ENCODE measurements around the gene SNAPC4. TPM values are rescaled to one million over a fixed set of nuclear protein-coding genes. Genes with fewer than 3 reads are reported as not detected.
"Not testable (repeated sequence)": the region's sequence is repeated elsewhere in the genome, so short reads cannot be mapped to it uniquely, and the experiment has no call there.

SNAPC4 gene
- total RNA-seq, 2 donors from 2014 or later: 6.7 to 8.1 TPM

DNA sequence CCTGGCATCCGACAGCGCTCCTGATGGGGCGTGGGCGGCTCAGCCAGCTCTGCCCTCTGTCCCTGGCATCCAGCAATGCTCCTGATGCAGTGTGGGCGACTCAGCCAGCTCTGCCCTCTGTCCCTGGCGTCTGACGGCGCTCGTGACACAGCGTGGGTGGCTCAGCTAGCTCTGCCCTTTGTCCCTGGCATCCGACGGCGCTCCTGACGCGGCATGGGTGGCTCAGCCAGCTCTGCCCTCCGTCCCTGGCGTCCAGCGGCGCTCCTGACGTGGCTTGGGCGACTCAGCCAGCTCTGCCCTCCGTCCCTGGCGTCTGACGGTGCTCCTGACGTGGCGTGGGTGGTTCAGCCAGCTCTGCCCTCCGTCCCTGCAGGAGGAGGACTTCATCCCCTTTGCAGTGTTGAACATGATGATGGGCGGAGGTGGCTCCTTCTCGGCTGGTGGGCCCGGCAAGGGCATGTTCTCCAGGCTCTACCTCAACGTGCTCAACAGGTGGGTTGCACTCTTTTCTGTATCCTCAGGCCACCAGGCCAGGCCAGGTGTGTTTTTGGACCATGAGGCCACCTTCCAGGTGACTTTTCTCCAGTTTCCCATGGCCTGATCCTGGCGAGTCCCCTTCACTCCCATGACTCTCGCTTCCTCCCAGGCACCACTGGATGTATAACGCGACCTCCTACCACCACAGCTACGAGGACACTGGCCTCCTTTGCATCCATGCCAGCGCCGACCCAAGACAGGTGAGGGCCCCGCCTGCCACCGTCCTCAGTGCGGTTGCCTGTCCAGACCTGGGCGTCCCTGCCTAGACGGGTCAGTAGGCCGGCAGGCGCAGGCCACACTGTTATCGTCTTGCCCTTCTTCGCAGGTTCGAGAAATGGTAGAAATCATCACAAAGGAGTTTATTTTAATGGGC lies 18.5 kb upstream of the SNAPC4 start:
- no peak for ATAC-seq
- DNase-seq: no peak
- intact Hi-C loops (cut with DNase I, micrococcal nuclease): no loop called here

GRCh38 chr9:136416914-136417313 lies 16.9 kb upstream of the SNAPC4 start:
- intact Hi-C loops (cut with DNase I, micrococcal nuclease): no loop called here
- ATAC-seq (no peak), DNase-seq (no peak)

DNA sequence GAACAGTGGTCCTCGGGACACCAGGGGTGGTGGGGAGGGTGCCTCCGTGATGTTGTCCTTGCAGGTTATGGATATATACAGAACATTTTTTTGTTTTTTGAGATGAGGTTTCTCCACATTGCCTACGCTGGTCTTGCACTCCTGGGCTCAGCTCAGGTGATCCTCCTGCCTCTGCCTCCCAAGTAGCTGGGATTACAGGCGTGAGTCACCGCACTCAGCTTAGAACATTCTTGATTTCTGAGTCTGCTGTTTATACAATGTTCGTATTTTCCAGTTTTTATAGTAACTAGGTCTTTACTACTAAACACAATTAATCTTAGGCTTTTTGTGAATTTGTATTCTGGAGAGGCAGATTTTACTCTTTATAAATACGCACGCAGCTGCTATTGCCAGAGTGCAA lies 16.5 kb upstream of the SNAPC4 start:
- DNase-seq (no peak), ATAC-seq (no peak)
- intact Hi-C loops (cut with DNase I, micrococcal nuclease): no loop called here

DNA sequence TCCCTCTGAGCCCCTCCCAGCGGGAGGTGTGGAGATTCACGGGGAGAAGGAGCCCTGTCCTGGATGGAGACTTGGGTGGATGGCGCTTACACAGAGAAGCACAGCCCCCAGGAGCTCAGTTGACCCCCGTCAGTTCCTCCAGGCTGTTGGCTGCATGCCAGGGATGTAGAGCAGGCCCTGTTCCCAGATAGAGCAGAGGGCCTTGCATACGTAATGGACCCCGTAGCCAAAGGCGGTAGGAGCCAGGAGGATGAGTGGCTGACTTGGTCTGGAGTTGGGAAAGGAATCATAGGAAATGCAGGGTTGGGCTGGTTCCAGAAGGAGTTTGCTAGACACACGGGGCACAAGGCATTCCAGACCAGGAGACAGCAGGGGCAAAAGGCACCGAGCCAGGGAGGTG lies 13.0 kb upstream of the SNAPC4 start:
- DNase-seq: no peak
- ATAC-seq: no peak
- intact Hi-C loops (cut with DNase I, micrococcal nuclease): no loop called here

- intact Hi-C loops (cut with DNase I, micrococcal nuclease): no loop called here
- DNase-seq (no peak), ATAC-seq (no peak)
These were observed 11.4 kb upstream of the SNAPC4 start for GRCh38 chr9:136411378-136411777.

- ATAC-seq (peak; percentile 96), DNase-seq (peak; percentile 91 to 97)
- intact Hi-C loops (cut with DNase I, micrococcal nuclease): no loop called here
These were observed 10.7 kb upstream of the SNAPC4 start, which contains the start of the genes ENTR1 and PMPCA for GRCh38 chr9:136410500-136411287. ENTR1 (minus strand) TSS chr9:136410614; CDS start chr9:136410397, 217 bp downstream. PMPCA (plus strand) TSS chr9:136410658; CDS start chr9:136410669, 11 bp downstream.

DNA sequence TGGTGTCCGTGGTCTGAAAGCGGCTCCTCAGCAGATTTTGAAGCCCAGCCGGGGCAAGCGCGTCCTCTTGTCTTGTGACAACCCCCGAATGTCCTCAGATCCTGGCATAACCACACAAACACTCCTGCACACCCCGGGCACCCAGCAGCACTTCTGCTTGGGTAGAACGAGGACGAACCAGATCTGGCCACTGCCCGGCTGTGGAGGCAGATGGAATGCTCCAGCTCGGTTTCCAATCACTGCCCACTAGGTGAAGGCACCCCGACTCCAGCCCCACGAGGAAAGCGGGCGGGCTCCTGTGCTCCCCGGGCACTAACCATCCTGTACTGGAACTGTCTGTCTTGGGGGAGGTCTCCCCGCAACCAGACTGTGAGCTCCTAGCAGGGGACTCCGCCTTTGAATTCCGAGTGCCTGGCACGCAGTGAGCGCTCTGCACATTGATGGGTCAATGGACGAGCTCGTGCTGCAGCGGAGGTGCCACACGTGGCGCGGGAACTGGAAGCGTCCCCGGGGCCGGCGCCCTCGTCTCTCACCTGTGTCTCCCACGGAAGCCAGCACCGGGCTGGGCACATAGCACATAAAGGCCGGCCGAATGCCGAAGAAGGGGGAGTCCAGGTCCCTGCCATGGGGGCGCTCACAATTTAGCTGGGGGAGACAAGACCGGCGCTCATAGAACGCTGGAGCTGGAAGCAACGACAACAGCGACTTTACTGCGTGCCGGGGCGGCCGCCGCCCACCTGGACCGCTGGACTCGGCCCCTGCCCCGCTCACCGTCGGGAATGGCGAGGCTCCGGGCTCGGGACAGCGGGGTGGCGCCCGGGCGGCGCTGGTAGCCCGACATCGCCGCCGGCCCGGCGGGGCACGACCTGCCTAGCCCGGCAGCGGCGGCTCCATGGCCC lies 9.8 kb upstream of the SNAPC4 start:
- ATAC-seq: peak; percentile 52
- DNase-seq: peak; percentile 44 to 52
- intact Hi-C loops (cut with DNase I, micrococcal nuclease): no loop called here

- ATAC-seq: no peak
- intact Hi-C loops (cut with DNase I, micrococcal nuclease): no loop called here
- DNase-seq: no peak
These were observed 7.9 kb upstream of the SNAPC4 start for GRCh38 chr9:136407911-136408310.

- ATAC-seq; DNase-seq; intact Hi-C loops (cut with DNase I, micrococcal nuclease): not testable (repeated sequence)
These were observed 7.1 kb upstream of the SNAPC4 start for GRCh38 chr9:136407061-136407460.

GRCh38 chr9:136405904-136406303 lies 5.9 kb upstream of the SNAPC4 start:
- DNase-seq; ATAC-seq; intact Hi-C loops (cut with DNase I, micrococcal nuclease): not testable (repeated sequence)

DNA sequence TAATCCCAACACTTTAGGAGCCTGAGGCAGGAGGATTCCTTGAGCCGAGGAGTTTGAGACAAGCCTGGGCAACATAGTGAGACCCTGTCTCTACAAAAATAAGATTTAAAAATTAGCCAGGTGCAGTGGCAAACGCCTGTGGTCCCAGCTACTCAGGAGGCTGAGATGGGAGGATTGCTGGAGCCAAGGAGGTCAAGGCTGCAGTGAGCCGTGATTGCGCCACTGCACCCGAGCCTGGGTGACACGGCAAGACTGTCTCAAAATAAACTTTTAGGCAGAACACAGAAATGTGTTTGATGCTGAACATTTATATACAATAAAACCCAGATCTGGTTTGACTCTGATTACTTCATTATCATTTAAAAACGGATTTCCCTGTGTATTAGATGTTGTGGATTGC lies 5.5 kb upstream of the SNAPC4 start:
- ATAC-seq (no peak), DNase-seq (no peak)
- intact Hi-C loops (cut with DNase I, micrococcal nuclease): no loop called here

DNA sequence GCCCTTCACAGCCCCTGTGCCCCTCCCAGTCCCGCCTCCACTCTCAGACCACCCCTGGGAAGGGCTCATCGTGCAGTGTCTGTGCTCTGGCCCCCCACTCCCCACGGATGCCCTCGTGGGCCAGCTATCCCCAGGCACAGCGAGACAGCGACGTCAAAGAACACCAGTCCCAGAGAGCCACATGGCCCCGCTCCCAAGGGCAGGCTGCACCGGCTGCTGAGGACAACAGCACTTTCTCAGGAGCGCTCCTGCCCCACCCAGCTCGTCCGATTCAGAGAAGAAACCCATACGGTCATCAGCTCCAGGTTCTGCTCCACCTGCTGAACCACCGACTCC lies 4.8 kb upstream of the SNAPC4 start:
- intact Hi-C loops (cut with DNase I, micrococcal nuclease): no loop called here
- ATAC-seq: no peak
- no peak for DNase-seq

DNA sequence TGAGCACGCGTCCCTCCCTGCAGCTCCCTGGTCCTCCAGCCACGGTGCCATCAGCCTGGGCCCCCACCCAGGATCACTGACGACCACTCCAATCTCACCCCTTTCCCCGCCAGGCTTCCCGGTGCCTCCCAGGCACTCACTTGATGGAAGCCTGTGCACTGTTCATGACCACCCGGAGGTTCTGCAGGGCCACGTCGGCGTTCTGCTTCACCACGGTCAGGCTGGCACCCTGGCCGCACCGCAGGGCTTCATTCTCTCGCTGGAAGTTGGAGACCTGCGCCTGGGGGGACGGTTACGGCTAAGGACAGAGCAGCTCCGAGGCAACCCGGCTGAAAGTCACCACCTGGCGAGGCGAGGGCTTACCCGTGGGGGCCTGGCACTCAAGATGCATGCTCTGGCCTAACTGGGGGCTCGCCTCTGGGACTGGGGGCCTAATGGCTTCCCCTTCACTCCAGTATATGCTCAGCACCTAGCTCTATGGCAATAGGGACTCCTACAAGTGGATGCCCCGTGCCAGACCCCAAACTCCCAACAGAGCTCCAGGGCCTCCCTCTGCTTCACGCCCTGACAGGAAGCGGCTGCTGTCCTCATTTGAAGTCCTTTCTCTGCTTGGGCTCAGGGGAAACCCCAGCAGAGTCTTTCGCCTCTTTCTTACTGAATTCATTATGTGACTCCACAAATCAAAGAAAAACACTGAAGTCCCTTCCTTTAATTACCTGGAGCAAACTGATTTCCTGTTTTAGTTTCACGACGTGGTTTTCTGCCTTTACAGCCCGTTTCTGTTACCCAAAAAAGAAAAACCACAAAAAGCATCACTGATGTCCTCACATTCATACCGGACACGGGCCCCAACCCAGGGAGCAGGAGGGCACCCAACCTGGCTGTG lies 4.2 kb upstream of the SNAPC4 start:
- no peak for ATAC-seq
- intact Hi-C loops (cut with DNase I, micrococcal nuclease): no loop called here
- DNase-seq: no peak

DNA sequence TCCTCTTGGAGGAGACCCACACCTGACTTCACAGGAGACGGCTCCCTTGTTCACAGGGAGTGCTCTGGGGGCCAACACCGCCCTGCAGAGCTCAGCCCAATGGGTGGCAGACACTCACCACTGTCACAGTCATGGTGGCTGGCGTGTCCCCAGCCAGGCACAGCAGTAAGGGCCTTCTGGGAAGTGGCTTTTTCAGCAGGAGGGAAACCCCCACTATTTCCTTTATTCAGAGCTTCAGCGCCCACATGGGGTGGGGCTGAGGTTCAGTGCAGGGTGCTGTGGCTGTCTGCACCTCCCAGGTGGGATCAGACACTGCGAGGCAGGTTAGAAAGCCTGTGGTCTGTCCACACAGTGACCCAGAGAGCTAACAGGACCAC lies 3.6 kb upstream of the SNAPC4 start:
- intact Hi-C loops (cut with DNase I, micrococcal nuclease): no loop called here
- ATAC-seq (no peak), DNase-seq (no peak)

GRCh38 chr9:136402067-136402466 lies 2.1 kb upstream of the SNAPC4 start:
- intact Hi-C loops (cut with DNase I, micrococcal nuclease): no loop called here
- no peak for ATAC-seq
- no peak for DNase-seq

DNA sequence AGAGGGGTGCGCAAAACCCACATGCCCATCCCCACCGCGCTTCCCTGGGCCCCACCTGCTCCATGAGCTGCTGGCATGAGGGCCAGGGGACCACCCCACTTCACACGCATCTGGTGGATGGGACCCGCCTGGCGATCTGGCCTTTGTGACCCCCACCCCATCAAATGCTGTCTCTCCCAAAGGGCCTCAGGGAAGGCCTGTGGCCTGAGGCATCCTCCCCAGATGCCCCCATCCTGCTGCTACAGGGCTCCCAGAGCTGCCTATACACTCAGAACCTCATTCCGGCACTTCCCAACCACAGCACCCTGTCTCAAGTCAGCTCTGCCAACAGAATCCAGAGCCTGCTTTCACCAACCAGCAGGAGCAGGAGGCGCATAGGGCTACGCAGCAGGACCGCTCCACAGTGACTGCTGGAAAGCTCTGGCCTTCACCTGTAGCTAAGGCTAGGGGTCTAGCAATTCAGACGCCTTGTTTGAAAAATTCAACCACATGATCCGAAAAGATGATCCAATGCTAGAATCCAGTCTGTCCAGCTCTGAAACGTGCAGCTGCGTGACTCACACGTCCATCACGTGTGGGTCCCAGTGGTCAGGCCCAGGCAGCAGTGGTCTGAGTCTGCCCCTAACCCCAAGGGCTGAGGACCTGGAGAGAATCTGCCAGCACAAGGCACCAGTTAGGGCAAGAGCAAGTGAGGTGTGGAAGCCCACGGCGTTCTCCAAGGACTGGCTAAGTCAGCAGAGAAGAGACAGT lies 1.4 kb upstream of the SNAPC4 start:
- DNase-seq (no peak), ATAC-seq (no peak)
- intact Hi-C loops (cut with DNase I, micrococcal nuclease): no loop called here

All from left colon (tissue), 2 donors.